IMR-90 (cell line): Measurements from ENCODE around the gene TJP3.
A peak's percentile ranks its signal among the peaks of the same experiment; 100 is the strongest.

ENCODE experiments used
- BHLHE40 ChIP-seq: fragments of 150-350 bp; IDR thresholded peaks from 2 replicates; pipeline ENCODE4 v1.6.1; 2016; ENCODE audit warnings: mild to moderate bottlenecking, low read depth, low read length
- CHD1 ChIP-seq: IDR thresholded peaks from 2 replicates; pipeline ENCODE4 v1.6.1; 2012; ENCODE audit warnings: low read depth, low read length, improper control_type of control experiment
- CTCF ChIP-seq: conservative IDR thresholded peaks from 2 replicates; pipeline ENCODE4 v1.5.1; 2012; ENCODE audit warnings: mild to moderate bottlenecking, low read depth, low read length, improper control_type of control experiment
- FOS ChIP-seq: fragments of 150-350 bp; IDR thresholded peaks from 2 replicates; pipeline ENCODE4 v1.6.1; 2016; ENCODE audit warnings: low read depth, low read length
- MAZ ChIP-seq: IDR thresholded peaks from 2 replicates; pipeline ENCODE4 v1.6.1; 2012; ENCODE audit warnings: low read depth, mild to moderate bottlenecking, low read length, improper control_type of control experiment, moderate library complexity, borderline replicate concordance
- POLR2A ChIP-seq: IDR thresholded peaks from 2 replicates; pipeline ENCODE4 v1.6.1; 2012; ENCODE audit warnings: mild to moderate bottlenecking, low read depth, low read length
- RAD21 ChIP-seq: IDR thresholded peaks from 2 replicates; pipeline ENCODE4 v1.6.1; 2012; ENCODE audit warnings: low read length, improper control_type of control experiment
- RCOR1 ChIP-seq: IDR thresholded peaks from 2 replicates; pipeline ENCODE4 v1.6.1; 2012; ENCODE audit warnings: mild to moderate bottlenecking, low read length, improper control_type of control experiment; ENCODE audit not compliant: insufficient replicate concordance
- RFX5 ChIP-seq: IDR thresholded peaks from 2 replicates; pipeline ENCODE4 v1.8.0; 2012; ENCODE audit warnings: low read depth, mild to moderate bottlenecking, low read length, moderate library complexity
- SMC3 ChIP-seq: fragments of 150-350 bp; IDR thresholded peaks from 2 replicates; pipeline ENCODE4 v1.6.1; 2016; ENCODE audit warnings: low read depth, mild to moderate bottlenecking, antibody characterized with exemption, low read length, moderate library complexity
- USF2 ChIP-seq: fragments of 150-350 bp; IDR thresholded peaks from 2 replicates; pipeline ENCODE4 v1.6.1; 2017; ENCODE audit warnings: mild to moderate bottlenecking, antibody characterized with exemption, low read length, low read depth
- TF ChIP-seq, protein P1 (sequence below): fragments of 150-350 bp; IDR thresholded peaks from 2 replicates; pipeline ENCODE4 v1.6.1; 2016; ENCODE audit warnings: low read depth, mild to moderate bottlenecking, low read length, moderate library complexity, borderline replicate concordance

- no peak for TF ChIP-seq CTCF
- TF ChIP-seq SMC3, result no peak
- no peak for TF ChIP-seq POLR2A
- TF ChIP-seq BHLHE40, result no peak
- TF ChIP-seq, protein P1, sequence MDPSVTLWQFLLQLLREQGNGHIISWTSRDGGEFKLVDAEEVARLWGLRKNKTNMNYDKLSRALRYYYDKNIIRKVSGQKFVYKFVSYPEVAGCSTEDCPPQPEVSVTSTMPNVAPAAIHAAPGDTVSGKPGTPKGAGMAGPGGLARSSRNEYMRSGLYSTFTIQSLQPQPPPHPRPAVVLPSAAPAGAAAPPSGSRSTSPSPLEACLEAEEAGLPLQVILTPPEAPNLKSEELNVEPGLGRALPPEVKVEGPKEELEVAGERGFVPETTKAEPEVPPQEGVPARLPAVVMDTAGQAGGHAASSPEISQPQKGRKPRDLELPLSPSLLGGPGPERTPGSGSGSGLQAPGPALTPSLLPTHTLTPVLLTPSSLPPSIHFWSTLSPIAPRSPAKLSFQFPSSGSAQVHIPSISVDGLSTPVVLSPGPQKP, result no peak
- TF ChIP-seq FOS, result no peak
- peak; percentile 94 for TF ChIP-seq RCOR1
- TF ChIP-seq RAD21, result no peak
- peak; percentile 97 for TF ChIP-seq MAZ
- TF ChIP-seq USF2, result no peak
- no peak; the same call in 1 of the 2 replicates for TF ChIP-seq RFX5
- no peak for TF ChIP-seq CHD1
Observed at GRCh38 chr19:3721131-3721886, 13.1 kb downstream of the TJP3 start.
